Stomach smooth muscle (tissue), 2 donors: Measurements from ENCODE around the gene GSTO1.

ENCODE experiments used
- H3K27ac ChIP-seq: one replicate; pipeline ENCODE4 v1.7.0; 2013; ENCODE audit warnings: mild to moderate bottlenecking, low read length, inconsistent platforms
- H3K27me3 ChIP-seq, 2 donors: one replicate each; pipeline ENCODE4 v1.7.0; 2013; ENCODE audit warnings: low read length in 2 of 2; ENCODE audit not compliant: insufficient read depth in 2 of 2, control insufficient read depth in 1 of 2
- H3K36me3 ChIP-seq, 2 donors: one replicate each; pipeline ENCODE4 v1.7.0; 2013; ENCODE audit warnings: low read length in 2 of 2; ENCODE audit not compliant: control insufficient read depth in 2 of 2, insufficient read depth in 2 of 2
- H3K4me1 ChIP-seq: one replicate; pipeline ENCODE4 v1.7.0; 2013; ENCODE audit warnings: low read length; ENCODE audit not compliant: control insufficient read depth, insufficient read depth
- H3K4me3 ChIP-seq, 2 donors: one replicate each; pipeline ENCODE4 v1.7.0; 2013; ENCODE audit warnings: low read length in 2 of 2
- H3K9ac ChIP-seq, 2 donors: one replicate each; pipeline ENCODE4 v1.7.0; 2013; ENCODE audit warnings: low read length in 2 of 2, mild to moderate bottlenecking in 1 of 2
- H3K9me3 ChIP-seq, 2 donors: one replicate each; pipeline ENCODE4 v1.7.0; 2013; ENCODE audit warnings: low read length in 2 of 2; ENCODE audit not compliant: control insufficient read depth in 2 of 2
- donor health status: healthy.
- donor health status: Pancreatic carcinoma.

Gene GSTO1

DNA sequence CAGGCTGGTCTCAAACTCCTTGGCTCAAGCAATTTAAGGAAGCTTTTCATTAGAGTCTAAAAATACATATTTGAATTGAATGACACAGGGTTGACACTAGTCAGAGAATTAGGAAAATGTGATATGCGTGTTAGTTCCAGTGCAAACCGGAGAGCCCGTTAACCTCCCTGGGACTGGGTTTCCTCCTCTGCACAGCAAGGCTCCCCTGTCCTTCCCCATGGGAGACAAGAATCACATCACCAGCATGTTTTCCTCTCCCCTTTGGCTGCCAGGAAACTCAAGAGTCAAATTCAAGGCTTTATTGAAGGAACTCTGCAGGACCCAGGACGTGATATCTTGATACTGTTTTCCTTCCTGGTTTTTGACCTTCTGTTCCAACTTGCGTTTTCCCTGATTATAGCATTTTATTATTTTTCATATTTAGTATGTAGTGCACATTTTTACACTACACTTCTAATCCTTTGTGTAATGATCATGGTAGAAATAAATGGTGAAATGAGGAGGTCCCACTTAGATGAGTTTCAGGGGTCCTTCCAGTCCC is 39.2 kb downstream of the GSTO1 start:
- no peak overlapping the region for H3K27ac ChIP-seq
- H3K4me1 ChIP-seq = peaks cover 7% of the 10 kb centered on the region
- no peaks in the 10 kb centered on the region for H3K36me3 ChIP-seq

DNA sequence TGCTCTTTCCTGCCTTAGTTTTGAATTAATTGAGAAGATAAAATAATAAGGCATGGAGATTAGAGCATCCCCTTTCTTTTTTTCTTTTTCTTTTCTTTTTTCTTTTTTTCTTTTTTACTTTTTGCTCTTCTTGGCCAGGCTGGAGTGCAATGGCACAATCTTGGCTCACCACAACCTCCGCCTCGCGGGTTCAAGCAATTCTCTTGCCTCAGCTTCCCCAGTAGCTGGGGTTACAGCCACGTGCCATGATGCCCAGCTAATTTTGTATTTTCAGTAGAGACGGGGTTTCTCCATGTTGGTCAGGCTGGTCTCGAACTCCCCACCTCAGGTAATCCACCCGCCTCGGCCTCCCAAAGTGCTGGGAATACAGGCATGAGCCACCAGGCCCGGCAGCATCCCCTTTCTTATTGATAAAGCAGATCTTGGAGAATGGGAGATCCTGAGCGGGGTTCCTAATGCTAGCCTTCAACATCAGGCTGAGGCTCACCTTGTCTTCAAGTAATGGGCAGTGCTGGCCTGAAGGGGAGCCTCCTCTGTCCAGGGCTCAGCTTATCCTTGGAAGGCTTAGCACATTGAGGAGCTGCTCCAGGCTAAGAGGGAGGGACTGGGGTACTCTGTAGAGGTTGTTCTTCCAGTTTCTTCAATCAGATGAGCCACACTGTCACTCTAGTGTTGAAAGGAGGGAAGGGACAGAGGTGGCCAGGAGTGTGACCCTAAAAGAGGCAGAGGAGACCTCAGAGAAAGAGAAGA is 42.2 kb downstream of the GSTO1 start:
- H3K9me3 ChIP-seq = no peaks in the 10 kb centered on the region
- no peaks in the 10 kb centered on the region for H3K27me3 ChIP-seq
- H3K27ac ChIP-seq = no peak overlapping the region
- no peak overlapping the region for H3K4me3 ChIP-seq
- no peaks in the 10 kb centered on the region for H3K36me3 ChIP-seq
- H3K9ac ChIP-seq = no peak overlapping the region
- peaks cover 24% of the 10 kb centered on the region for H3K4me1 ChIP-seq

More for the DNA sequence above, 39.2 kb downstream of the GSTO1 start:
- Histone ChIP-seq H3K27me3 (no peaks in the 10 kb centered on the region), H3K9ac (no peak overlapping the region), H3K4me3 (no peak overlapping the region), H3K9me3 (no peaks in the 10 kb centered on the region)

DNA sequence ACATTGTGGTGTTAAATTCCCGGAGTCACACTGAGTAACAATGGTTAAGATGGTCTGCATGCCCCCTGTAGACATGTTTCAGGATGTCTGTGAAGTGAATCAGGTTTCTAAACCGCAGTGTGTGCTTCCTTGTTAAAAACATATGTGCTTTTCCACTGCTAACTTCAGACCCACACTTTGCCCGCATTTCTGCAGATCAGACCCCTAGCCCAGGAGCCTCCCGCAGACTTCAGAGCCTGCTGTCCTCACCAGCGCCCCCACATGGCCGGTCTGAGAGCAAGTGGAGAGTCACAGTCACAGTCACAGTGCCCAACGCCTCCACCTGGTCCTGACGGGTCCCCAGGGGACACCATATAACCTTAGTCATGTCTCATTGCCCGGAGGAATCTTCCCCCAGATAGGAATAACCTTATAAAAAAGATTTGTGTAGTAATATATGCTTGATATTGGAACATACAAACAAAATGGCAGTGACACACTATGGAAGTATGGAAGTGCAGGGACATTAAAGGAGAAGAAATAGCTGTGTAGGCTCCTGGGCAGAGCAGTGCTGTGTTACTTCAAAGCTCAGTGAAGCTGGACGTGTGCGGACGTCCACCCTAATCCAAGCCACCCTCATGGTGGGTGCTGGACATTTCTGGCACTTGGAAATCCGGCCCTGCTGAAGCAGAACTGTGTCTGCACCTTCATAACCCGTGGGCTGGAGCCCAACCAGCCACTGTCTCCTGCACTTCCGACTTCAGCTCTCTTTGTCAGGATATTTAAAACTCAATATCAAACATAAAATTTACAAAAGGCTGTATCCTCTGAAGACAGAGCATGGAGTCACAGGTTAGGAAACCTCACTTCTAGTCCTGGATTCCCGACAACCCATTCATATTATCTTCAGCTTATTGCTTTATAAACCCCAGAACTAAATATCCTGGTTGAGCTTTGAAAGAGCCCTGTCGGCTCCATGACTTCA is 43.3 kb downstream of the GSTO1 start:
- H3K4me3 ChIP-seq = no peak overlapping the region
- H3K4me1 ChIP-seq = peaks cover 25% of the 10 kb centered on the region
- H3K36me3 ChIP-seq = no peaks in the 10 kb centered on the region
- H3K27me3 ChIP-seq = no peaks in the 10 kb centered on the region
- H3K27ac ChIP-seq = no peak overlapping the region
- no peaks in the 10 kb centered on the region for H3K9me3 ChIP-seq
- H3K9ac ChIP-seq = no peak overlapping the region

DNA sequence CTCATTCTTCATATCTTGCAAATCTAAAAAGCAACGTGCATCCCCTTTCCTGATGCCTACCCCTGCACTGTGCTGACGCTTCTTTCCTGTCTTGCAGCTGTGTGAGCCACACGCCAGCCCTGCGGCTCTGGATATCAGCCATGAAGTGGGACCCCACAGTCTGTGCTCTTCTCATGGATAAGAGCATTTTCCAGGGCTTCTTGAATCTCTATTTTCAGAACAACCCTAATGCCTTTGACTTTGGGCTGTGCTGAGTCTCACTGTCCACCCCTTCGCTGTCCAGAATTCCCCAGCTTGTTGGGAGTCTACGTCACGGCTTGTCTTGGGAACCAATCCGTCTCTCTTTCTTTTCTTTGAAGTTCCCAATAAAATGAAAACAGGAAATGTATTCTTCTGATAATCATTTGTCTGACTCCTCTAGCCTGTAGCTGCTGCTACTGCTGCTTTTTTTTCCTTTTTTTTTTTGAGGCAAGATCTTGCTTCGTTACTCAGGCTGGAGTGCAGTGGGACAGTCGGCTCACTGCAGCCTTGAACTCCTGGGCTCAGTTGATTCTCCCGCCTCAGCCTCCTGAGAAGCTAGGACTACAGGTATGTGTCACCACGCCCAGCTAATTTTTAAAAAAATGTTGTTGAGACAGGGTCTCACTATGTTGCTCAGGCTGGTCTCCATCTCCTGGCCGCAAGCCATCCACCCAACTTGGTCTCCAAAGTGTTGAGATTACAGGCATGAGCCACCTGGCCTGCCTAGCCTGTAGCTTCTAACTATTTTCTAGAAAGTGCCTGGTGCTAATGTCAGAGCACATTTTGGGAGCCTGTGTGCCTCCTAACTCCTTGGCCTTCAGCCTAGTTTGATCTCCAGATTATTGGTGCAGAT is 44.6 kb downstream of the GSTO1 start:
- Histone ChIP-seq H3K27ac (peak overlapping the region; percentile 84), H3K9me3 (no peaks in the 10 kb centered on the region), H3K4me3 (no peak overlapping the region), H3K4me1 (peaks cover 26% of the 10 kb centered on the region), H3K9ac (no peak overlapping the region), H3K27me3 (no peaks in the 10 kb centered on the region), H3K36me3 (no peaks in the 10 kb centered on the region)

DNA sequence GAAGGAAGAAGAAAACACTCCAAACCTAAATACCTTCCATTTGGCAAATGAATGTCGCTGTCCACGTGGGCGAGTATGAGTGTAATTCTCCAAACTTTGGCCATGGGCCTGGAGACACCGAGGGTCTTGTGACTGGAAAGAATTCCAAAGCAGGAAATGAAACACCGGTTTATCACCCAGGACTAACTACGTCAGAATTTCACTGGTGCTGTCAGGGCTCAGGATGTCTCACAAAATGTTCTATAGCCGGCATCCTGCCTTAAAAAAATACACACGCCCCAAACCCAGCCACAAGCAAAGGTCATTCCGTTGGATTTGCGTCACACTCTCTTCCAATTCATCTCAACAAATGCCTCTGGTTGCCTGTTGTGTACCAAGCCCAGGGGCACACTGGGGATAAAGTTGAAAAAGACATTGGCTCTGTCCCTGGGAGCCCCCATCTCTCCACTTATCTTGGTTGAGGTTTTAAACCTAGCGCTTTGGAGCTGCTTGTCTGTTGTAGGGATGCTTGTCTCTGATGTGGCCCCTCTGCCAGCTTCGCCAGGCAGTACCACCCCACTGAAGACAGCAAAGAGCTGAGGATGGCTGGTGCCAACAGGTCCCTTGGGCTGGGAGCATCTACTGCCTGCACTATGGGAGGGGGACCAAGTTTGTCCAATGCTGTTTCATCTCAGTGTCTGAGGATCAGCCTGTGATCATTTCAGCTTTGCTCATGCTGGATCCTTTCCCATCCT is 45.5 kb downstream of the GSTO1 start:
- Histone ChIP-seq H3K4me3 (peak overlapping the region; percentile 0 to 60), H3K9me3 (no peaks in the 10 kb centered on the region), H3K36me3 (no peaks in the 10 kb centered on the region), H3K27me3 (no peaks in the 10 kb centered on the region), H3K4me1 (peaks cover 35% of the 10 kb centered on the region), H3K9ac (peak overlapping the region; percentile 0 to 62), H3K27ac (peak overlapping the region; percentile 84)

DNA sequence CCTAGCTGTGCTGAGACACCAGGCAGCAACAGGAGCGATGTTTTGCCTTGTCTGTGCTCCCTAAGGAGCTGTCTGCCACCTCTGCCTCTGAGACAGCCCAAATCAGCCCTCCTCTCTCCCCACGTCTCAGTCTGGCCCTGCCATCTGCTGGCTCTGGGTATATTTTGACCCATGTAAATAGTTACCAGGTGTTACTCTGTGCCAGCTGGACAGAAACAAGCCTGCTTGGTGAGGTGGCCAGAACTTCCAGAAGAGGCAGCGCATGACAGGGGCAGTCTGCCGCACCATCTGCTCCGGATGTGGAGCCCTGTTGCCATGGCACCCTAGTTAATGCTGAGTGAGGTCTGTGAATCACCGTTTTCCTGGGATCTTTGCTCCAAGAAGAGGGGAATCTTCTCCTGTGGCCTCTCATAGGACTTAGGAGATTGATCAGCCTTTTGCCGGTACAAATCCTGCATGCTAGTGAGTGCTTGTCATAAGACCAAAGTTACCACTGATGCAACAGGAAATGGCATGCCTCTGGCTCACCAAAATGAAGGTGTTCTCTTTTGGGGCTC is 46.1 kb downstream of the GSTO1 start:
- Histone ChIP-seq H3K4me3 (peak overlapping the region; percentile 0 to 60), H3K9ac (peak overlapping the region; percentile 0 to 62)

DNA sequence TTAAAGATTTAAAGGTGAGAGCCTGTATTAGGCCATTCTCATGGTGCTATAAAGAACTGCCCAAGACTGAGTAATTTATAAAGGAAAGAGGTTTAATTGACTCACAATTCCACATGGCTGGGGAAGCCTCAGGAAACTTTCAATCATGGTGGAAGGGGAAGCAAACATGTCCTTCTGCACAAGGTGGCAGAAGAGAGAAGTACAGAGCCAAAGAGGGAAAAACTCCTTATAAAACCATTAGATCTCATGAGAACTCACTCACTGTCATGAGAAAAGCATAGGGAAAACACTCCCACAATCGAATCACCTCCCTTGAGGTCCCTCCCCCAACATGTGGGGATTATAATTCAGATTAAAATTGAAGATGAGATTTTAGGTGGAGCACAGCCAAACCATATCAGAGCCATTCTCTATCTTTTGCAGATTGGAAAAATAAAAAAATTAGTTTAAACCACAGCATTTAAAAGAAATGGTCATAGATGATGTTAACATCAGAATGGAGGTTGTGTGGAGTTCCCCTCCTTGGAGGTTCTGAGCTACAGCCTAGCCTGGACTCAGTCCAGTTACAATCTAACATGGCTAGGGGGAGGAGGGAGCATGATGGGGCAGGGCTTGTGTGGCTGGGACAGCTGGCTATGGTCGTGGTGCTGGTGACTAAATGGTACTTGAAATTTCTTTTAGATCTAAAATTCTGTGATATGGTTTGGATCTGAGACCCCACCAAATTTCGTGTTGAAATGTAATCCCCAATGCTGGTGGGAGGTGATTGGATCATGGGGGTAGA is 47.4 kb downstream of the GSTO1 start:
- Histone ChIP-seq H3K4me3 (no peak overlapping the region), H3K4me1 (peaks cover 43% of the 10 kb centered on the region), H3K9me3 (no peaks in the 10 kb centered on the region), H3K27ac (no peak overlapping the region), H3K27me3 (no peaks in the 10 kb centered on the region), H3K36me3 (no peaks in the 10 kb centered on the region), H3K9ac (no peak overlapping the region)

More for the DNA sequence above, 46.1 kb downstream of the GSTO1 start:
- Histone ChIP-seq H3K27ac (peak overlapping the region; percentile 84), H3K9me3 (no peaks in the 10 kb centered on the region), H3K27me3 (no peaks in the 10 kb centered on the region), H3K4me1 (peaks cover 41% of the 10 kb centered on the region), H3K36me3 (no peaks in the 10 kb centered on the region)

DNA sequence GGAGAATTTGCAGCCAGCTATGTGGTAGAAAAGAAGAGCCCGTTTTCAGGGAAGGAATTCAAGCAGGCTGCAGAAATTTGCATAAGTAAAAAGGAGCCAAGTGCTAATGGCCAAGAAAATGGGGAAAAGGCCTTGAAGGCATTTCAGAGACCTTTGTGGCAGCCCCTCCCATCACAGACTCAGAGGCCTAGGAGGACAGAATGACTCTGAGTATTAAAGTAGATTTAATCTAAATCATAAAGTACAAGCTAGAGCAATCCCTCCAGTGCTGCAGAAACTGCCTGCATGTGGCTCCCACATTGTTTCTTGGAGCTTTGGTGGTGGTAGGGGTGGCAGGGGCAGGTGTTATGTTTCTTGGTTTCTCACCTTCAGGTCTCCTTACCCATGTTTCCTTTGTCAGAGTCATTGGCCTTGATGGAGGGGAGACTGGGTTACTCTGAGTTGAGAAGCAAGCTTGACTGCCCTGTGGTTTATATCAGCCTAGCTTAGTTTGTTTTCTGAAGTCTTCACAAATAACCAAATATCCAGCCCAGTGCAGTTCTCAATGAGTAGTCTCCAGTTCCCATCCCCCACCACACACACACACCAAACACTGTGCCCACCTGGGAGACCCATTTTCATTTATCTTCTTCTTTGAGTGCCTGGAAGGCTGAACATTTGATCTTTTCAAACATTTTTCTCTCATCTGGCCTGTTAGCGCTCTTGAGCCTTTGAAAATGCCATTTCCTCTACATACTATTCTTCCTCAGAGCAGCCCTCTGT is 49.1 kb downstream of the GSTO1 start:
- no peaks in the 10 kb centered on the region for H3K36me3 ChIP-seq
- peaks cover 43% of the 10 kb centered on the region for H3K4me1 ChIP-seq
- no peaks in the 10 kb centered on the region for H3K27me3 ChIP-seq
- no peak overlapping the region for H3K9ac ChIP-seq
- peak overlapping the region; percentile 11 for H3K27ac ChIP-seq
- no peaks in the 10 kb centered on the region for H3K9me3 ChIP-seq
- no peak overlapping the region for H3K4me3 ChIP-seq
